DMS79 (cell line): ENCODE data around the gene SLC44A3.

Experiments used
- DNase-seq: peaks from one replicate; lab custom pipeline; 2025; lab: John Stamatoyannopoulos, UW

Gene SLC44A3

DNA sequence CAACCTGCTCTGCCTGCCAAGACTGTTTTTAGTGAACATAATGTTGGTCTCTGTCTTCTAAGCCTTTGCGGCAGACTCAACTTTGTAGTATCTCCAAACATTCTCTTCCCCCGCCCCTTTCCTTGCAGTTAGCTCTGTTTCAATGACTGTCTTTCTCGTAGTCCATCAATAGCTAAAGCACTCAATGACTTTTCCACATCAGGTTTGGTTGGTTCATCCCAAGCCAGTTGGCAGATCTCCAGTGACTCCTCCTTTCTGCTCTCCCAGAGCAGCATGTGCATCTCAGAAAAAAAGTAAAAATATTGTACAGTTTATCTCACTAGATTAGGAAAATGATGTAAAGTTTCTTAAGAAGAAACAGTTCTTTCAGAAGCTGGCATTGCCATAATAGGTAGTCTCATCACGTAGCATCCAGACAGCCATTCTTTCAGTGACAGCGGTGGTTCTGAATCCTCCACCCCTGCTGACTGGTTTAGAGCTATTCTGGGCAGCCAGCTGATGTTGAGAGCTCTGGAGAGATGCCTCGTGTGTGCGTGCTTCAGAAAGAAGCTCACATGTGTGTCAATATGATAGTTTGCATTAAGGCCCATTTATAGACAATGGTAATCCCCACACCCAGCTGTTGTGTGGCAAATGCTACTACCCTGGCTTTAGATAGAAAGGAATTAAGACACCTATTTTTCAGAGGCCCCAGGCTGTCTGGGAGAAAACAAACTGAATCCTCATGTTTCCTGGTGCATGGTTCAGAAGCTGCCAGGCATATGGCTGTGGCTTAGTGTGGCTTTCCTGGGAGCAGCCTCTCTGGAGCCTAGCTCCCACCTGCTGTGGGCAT lies 53.6 kb downstream of the SLC44A3 start:
- no peak for DNase-seq

DNA sequence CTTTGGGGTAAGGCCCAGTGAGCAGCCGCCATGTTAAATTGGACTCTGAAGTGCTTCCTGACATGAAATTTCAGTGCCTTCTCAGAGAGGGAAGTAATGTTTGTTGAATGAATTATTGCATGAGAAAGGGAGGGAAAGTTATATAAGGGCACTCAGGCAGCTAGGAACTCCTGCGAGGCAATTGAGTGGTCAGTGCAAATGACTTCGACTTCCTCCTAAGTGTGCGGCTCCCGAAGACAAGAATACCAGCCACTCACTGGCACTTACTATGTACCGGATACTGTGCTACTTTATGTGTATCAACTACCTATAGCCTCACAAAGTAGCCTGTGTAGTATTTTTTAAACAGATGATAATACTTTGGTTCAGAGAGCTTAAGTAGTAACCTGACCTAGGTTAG lies 54.3 kb downstream of the SLC44A3 start:
- no peak for DNase-seq

- no peak for DNase-seq
Measured at GRCh38 chr1:94875794-94876193, 55.6 kb downstream of the SLC44A3 start.

- no peak for DNase-seq
Measured at GRCh38 chr1:94876362-94876761, 56.2 kb downstream of the SLC44A3 start.

DNA sequence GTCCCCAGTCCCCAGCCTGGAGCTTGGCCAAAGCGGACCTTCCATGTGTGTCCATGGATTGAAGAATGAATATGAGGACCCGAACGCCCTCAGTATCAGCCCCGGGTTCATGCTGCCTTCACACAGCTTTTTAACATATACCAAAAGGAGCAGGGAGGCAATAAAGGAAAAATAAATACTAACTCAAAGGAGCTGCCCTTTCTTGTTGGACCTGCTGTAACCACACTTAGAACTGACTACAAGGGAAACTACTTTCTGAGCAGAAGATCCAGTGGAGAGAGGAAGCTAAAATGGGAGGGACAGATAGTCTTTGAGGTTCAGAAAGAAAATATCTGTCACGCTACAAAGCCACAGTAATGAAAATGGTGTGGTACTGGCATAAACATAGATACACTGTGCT lies 58.2 kb downstream of the SLC44A3 start:
- DNase-seq = no peak

DNA sequence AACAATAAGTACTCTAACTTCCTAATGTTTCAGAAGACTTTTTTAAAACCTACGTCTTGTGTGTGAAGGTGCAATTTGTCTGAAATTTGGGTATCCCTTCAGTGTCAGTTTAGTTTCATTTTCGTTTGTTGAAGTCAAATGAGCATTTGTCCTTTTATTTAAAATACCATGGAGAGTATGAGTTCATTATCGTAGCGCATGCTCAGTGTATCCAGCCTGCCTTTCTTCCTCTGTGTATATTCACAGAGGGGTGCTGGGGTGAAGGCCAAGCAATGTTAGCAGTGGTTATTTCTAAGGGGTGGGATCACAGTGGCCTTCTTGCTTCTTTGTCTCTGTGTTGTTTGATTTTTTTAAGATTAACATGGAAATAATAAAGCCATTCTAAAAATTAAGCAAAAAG lies 63.5 kb downstream of the SLC44A3 start:
- DNase-seq = no peak

- DNase-seq = peak; percentile 16
Measured at GRCh38 chr1:94884106-94884505, 63.9 kb downstream of the SLC44A3 start.

DNA sequence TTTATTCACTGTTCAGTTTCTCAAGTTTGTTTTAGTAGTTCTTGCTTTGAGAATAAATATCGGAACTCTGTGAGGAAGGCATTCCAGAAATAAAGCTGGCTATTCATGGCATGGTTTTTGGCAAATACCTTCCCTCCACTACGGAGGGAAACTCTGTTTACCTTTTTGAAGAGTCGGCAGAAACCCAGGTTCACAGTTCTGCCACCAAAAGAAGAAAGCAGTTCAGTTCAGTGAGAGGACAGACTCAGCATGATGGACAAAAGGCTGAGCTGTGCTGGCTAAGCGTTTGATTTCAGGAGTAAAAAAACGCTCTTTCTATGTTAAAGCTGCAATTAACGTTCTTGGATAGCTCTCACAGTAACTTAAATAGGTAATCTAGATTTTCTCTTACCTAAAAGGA lies 64.3 kb downstream of the SLC44A3 start:
- DNase-seq = no peak

GRCh38 chr1:94886361-94886760 lies 66.2 kb downstream of the SLC44A3 start:
- DNase-seq = no peak

GRCh38 chr1:94887106-94887505 lies 66.9 kb downstream of the SLC44A3 start:
- DNase-seq = no peak

DNA sequence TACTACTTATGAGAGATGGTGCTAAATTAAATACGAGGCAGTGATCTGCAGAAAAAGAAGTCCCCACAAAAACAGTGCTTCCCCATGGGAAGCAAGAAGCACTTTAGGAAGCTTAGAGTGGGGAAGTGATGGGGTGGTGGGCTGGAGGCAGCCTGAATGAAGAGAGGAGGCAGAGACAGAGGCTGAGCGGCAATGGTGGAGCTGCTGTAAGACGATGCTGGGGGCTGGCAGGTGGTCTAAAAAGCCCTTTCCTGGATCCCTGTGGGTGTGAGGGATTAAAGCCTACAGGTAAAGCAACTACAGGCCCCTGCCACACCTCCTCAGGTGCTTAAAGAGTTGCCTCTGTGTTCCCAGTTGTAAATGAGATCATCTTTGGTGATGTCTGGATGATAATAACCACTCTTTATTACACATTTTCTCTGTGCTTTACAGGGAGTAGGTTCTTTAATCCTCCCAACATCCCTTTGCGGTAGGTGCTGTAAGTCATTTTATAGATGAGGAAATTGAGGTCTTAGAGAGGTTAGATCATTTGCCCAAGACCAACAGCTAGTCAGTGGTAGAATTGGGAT lies 67.5 kb downstream of the SLC44A3 start:
- no peak for DNase-seq

DNA sequence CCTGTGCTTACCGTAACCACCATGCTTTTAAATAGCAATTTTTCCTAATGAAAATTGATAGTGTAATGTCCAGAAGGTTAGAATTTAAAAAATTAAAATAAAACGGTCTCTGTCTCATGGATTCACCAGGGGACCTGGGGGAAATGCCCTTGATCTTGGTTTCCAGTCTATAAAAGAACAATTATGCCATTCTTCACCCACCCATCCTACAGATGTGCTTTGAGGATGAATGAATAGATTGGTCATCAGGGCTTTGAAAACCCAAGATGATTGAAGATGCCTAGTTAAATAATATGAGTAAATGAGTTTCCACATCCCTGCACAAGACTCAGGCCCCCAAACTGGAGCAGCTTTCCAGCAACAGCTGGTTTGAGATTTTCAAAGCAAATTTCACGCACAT lies 68.0 kb downstream of the SLC44A3 start:
- no peak for DNase-seq

DNA sequence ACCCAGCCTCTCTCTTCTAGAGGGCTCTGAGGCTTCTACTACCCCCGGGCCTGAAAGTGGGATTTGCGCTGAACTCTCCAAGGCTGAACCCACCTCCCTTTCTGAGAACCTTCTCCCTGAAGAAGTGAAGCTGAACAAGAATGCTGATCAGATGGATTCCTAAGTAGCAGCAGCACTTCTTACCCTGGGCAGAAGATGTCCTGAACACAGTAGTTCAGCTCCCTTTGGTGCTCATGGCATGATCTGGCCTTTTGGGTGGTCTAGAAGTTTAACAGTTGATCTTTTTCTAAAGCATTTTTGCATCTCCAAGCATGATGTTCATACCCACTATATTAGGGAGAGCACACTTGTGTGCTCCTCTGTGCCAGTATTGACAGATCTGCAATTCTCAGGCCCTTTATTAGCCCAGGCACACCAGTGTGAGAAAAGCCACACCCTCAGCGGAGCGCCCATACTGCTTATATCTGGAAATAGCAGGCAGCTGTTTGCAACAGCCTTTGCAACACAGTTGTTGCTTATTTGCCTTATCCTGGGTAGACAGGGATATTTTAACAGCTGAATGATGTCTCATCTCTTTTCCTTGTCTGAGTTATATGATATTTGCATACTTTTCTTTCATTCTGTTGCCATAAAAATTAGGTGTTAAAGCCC lies 72.6 kb downstream of the SLC44A3 start:
- no peak for DNase-seq

GRCh38 chr1:94894630-94895029 lies 74.5 kb downstream of the SLC44A3 start:
- no peak for DNase-seq

DNA sequence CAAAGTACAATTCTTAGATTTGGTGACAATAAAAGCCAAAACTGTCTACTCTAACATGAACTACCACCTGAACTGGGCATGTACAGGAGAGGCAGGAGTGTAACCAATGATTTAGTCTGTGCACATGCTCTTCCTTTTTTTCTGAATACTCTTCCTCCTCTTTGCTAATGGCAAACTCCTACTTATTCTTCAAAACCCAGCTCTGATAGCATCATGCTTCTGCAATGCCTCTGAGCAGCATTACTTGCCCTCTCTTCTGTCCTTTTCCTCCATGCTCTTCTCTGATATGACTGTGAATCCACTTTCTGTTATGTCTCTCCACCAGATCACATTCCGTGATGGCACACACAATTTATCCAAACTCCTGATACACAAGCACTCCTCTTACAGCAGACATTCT lies 75.4 kb downstream of the SLC44A3 start:
- no peak for DNase-seq

DNA sequence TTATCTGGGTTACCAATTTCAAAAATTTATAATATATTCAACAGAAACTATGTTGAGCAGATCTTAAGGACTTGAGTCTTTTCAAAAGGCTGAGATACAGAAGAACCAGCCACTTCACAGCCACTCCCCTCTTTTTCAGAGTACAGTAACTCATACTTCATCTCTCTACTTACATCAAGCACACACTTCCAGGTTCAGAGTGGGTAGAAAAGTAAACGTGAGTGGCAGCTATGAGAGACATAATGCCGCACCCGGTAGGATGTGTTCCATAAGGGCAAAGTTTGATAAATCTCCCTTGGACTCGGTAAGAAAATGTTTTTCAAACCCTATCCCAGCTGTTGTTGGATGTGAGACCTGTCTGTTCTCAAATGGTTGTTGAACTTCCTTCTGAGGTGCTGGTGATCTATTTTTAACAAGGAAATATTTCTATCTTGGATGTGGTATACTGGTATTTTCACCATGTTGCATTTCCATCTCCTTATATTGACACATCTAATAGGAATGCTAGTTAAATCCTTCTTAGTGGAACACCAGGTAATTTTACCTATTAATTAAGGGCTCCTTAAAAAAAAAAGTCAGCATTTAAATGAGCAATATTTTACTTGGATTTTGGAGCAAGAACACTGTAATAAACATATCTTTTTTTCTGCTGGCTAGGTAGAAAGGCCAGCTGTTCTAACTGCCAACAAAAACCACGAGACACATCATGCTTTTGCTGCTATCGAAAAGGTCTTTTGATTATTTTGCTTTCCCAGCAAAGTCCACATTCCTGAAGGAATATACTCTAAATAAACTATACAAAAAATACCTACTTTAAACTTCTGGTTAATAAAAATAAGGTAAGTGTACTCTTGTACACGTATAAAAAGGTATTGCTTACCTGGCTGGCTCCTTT lies 78.6 kb downstream of the SLC44A3 start:
- DNase-seq = peak; percentile 38

GRCh38 chr1:94899756-94900155 lies 79.6 kb downstream of the SLC44A3 start:
- no peak for DNase-seq

DNA sequence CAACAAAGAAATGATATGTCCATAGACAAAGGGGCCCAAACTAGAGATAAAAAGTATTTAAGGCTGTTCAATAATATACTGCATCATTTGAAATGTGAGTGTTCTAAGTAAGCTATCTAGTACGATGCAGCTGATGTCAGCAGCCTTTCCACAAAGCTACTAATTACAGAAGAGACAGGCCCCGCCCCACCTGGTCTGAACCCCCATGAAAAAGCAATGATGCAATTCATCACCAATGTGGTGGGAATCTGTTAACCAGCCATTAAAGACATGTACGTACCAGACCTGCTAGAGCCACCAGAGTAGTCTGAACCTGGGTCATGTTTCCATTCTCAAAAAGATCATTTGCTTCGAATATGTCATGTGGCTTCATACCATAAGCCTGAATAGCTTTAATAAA lies 81.7 kb downstream of the SLC44A3 start:
- no peak for DNase-seq

GRCh38 chr1:94903280-94904009 lies 83.3 kb downstream of the SLC44A3 start:
- no peak for DNase-seq

DNA sequence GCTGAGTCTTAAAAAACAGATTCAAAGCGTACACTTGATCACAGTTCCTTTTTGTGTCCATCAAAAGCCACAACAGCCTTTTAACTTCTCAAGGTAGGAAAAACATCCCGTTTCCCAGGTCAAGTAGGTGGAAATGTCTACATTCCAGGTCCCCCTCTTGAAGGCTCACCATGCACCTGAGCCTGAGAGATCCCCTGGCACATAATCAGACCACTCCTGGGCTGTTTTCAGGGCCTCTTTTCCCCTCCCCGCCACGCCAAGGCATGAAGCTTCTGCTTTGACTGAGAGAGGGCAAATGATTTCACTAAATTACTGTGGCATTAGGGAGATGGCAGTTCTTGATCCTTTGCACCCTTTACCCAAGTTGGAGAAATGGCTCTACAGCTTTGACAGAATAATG lies 85.0 kb downstream of the SLC44A3 start:
- DNase-seq = no peak

GRCh38 chr1:94906382-94906781 lies 86.2 kb downstream of the SLC44A3 start:
- no peak for DNase-seq

- DNase-seq = no peak
Measured at GRCh38 chr1:94907136-94907535, 87.0 kb downstream of the SLC44A3 start.
